Measurements from ENCODE around the gene TBC1D5. TPM values are rescaled to one million over a fixed set of nuclear protein-coding genes. Genes with fewer than 3 reads are reported as not detected.
A peak's percentile ranks its signal among the peaks of the same experiment; 100 is the strongest.

TBC1D5 gene
- total RNA-seq, 1 donor from 2014 or later, result 74.6 TPM

GRCh38 chr3:17153209-17153608, 589.2 kb downstream of the TBC1D5 start:
- intact Hi-C loops (cut with DNase I), result no loop called here
- Histone ChIP-seq H3K4me3 (no peak overlapping the region), H3K9me3 (peaks cover 7% of the 10 kb centered on the region), H3K27ac (no peak overlapping the region), H3K36me3 (peaks cover 16% of the 10 kb centered on the region), H3K4me1 (no peaks in the 10 kb centered on the region), H3K27me3 (no peaks in the 10 kb centered on the region)
- ATAC-seq, result no peak
- TF ChIP-seq, protein P1, sequence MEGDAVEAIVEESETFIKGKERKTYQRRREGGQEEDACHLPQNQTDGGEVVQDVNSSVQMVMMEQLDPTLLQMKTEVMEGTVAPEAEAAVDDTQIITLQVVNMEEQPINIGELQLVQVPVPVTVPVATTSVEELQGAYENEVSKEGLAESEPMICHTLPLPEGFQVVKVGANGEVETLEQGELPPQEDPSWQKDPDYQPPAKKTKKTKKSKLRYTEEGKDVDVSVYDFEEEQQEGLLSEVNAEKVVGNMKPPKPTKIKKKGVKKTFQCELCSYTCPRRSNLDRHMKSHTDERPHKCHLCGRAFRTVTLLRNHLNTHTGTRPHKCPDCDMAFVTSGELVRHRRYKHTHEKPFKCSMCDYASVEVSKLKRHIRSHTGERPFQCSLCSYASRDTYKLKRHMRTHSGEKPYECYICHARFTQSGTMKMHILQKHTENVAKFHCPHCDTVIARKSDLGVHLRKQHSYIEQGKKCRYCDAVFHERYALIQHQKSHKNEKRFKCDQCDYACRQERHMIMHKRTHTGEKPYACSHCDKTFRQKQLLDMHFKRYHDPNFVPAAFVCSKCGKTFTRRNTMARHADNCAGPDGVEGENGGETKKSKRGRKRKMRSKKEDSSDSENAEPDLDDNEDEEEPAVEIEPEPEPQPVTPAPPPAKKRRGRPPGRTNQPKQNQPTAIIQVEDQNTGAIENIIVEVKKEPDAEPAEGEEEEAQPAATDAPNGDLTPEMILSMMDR (IDR thresholded peaks at IDR 0.05), result no peak
- DNase-seq, result no peak

GRCh38 chr3:17151598-17152373, 590.6 kb downstream of the TBC1D5 start:
- Histone ChIP-seq H3K4me1 (no peaks in the 10 kb centered on the region), H3K27me3 (no peaks in the 10 kb centered on the region), H3K36me3 (peaks cover 3% of the 10 kb centered on the region), H3K9me3 (peaks cover 7% of the 10 kb centered on the region), H3K4me3 (no peak overlapping the region), H3K27ac (no peak overlapping the region)
- TF ChIP-seq, protein P1 (IDR thresholded peaks at IDR 0.05), result no peak
- intact Hi-C loops (cut with DNase I), result no loop called here
- ATAC-seq (peak; percentile 68), DNase-seq (no peak)

GRCh38 chr3:17149076-17149475, 593.4 kb downstream of the TBC1D5 start:
- no peaks in the 10 kb centered on the region for H3K4me1 ChIP-seq
- TF ChIP-seq, protein P1 (IDR thresholded peaks at IDR 0.05), result no peak
- H3K9me3 ChIP-seq, result peaks cover 7% of the 10 kb centered on the region
- H3K36me3 ChIP-seq, result no peaks in the 10 kb centered on the region
- H3K27ac ChIP-seq, result no peak overlapping the region
- ATAC-seq (no peak), DNase-seq (no peak)
- no peaks in the 10 kb centered on the region for H3K27me3 ChIP-seq
- no peak overlapping the region for H3K4me3 ChIP-seq
- intact Hi-C loops (cut with DNase I), result no loop called here

GRCh38 chr3:17144665-17144993, 597.8 kb downstream of the TBC1D5 start:
- Histone ChIP-seq H3K27ac (no peak overlapping the region), H3K27me3 (no peaks in the 10 kb centered on the region), H3K4me3 (no peak overlapping the region), H3K36me3 (no peaks in the 10 kb centered on the region), H3K4me1 (no peaks in the 10 kb centered on the region), H3K9me3 (no peaks in the 10 kb centered on the region)
- intact Hi-C loops (cut with DNase I), result no loop called here
- TF ChIP-seq, protein P1 (IDR thresholded peaks at IDR 0.05), result no peak
- DNase-seq (no peak), ATAC-seq (no peak)

DNA sequence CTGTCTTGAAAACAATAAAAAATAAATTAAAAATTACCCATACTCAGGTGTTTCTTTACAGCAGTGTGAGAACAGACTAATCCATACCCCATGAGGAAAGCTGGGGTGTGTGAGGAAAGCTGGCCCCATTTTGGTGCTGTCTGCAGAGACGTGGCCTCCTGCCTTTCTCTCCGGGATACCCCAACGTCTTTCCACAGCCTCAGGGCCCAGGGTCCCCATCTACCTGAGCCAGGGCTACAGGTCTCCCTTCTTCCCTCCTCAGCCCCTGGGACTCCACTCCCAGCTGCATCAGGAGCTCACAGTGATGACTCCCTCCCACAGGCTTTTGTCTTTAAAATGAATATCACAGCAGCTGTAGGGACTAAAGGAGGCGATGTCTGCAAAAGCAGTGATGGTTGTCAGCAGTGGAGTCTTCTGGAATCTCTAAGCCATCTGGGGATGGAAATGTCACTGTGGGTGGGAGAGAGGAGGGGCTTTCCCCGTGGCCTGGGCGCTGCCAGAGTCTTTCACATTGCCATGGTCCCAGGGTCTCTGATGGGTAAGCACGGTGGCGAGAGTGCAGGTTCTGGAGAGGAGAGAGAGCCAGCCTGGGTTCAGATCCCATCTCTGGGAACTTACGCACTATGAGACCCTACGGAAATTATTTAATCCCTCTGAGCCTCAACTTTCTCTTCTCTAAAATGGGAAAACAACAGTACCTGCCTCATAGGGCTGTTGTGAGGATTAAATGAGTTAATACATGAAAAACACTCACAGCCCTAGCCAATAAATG, 598.4 kb downstream of the TBC1D5 start:
- DNase-seq, result no peak
- Histone ChIP-seq H3K27ac (no peak overlapping the region), H3K4me1 (no peaks in the 10 kb centered on the region)

More for the DNA sequence above, 598.4 kb downstream of the TBC1D5 start:
- ATAC-seq, result no peak
- H3K4me3 ChIP-seq, result no peak overlapping the region
- H3K36me3 ChIP-seq, result no peaks in the 10 kb centered on the region
- intact Hi-C loops (cut with DNase I), result no loop called here
- no peaks in the 10 kb centered on the region for H3K9me3 ChIP-seq
- H3K27me3 ChIP-seq, result no peaks in the 10 kb centered on the region
- TF ChIP-seq, protein P1 (IDR thresholded peaks at IDR 0.05), result no peak
